ENCODE measurements around the gene CRB3. TPM values are rescaled to one million over a fixed set of nuclear protein-coding genes. Genes with fewer than 3 reads are reported as not detected.

CRB3 gene
- total RNA-seq, 1 donor, result 0.43 TPM

DNA sequence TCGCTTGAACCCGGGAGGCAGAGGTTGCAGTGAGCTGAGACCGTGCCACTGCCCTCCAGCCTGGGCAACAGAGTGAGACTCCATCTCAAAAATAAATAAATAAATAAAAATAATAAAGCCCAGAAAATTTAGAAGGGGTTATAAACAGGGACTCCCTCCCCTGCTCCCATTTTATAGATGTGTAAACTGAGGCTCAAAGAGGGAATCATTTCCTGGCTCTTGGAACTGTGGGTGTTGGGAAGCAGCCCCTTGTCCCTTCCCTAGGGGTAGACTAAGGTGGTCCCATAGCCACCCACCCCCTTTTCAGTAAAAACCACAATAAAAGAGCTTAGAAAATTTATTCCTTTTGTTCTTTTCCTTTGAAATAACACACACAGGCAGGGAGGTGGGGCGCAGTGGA lies 24.3 kb upstream of the CRB3 start:
- no peak overlapping the region for H3K4me3 ChIP-seq (ENCODE audit: low read depth, low read length)
- no peak for TF ChIP-seq CTCF (IDR thresholded peaks at IDR 0.05; ENCODE audit: insufficient read depth, low read depth, low read length)
- no peak for DNase-seq (ENCODE audit: low read depth)

DNA sequence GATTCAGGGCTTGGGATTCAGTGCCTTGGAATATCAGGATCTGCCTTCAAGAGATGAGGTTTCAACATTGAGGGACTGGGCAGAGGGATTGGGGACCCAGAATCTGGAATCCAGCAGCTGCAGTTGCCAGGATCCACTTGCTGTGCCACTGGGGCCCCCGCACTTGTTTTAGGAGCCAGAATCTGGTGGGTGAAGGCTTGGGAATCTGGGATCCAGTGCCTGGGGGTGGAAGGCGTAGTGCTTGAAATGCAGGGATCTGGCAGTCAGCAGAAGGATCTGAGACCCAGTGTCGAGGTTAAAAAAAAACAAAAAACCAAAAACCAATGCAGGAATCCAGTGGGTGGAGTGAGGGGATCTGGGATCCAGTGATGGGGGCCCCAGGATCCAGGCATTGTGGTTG lies 23.2 kb upstream of the CRB3 start:
- no peak overlapping the region for H3K4me3 ChIP-seq (ENCODE audit: low read depth, low read length)
- TF ChIP-seq CTCF (IDR thresholded peaks at IDR 0.05; ENCODE audit: insufficient read depth, low read depth, low read length), result no peak
- no peak for DNase-seq (ENCODE audit: low read depth)

DNA sequence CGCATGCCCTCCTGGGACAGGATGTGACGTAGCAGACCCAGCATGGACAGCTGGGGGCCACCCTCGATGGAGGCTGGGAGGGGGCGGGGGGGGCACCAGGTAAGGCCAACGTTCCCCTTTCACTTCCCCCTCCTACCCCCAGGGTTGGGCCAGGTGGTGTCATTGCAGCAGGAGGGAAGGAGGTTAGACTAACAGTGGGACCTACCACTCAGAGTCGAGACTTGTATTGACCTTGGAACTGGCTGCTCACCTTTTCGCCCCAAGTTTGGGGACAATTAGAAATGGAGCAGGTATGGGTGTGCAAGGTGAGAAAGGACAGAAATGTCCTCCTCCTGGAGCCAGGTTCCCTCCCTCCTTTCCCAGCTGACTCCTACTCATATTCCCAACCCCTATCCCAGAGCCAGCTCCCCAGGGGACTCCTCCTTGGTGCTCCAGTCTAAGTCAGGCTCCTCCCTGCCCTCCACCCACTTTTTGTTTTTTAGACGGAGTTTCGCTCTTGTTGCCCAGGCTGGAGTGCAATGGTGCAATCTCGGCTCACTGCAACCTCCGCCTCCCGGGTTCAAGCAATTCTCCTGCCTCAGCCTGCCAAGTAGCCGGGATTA lies 21.9 kb upstream of the CRB3 start:
- no peak overlapping the region for H3K4me3 ChIP-seq (ENCODE audit: low read depth, low read length)
- no peak for TF ChIP-seq CTCF (IDR thresholded peaks at IDR 0.05; ENCODE audit: insufficient read depth, low read depth, low read length)
- DNase-seq (ENCODE audit: low read depth), result no peak

- DNase-seq (ENCODE audit: low read depth), result no peak
- TF ChIP-seq CTCF (IDR thresholded peaks at IDR 0.05; ENCODE audit: insufficient read depth, low read depth, low read length), result no peak
Measured at GRCh38 chr19:6443986-6444385, 20.1 kb upstream of the CRB3 start.

GRCh38 chr19:6446452-6446851 lies 17.6 kb upstream of the CRB3 start:
- DNase-seq (ENCODE audit: low read depth), result no peak
- TF ChIP-seq CTCF (IDR thresholded peaks at IDR 0.05; ENCODE audit: insufficient read depth, low read depth, low read length), result no peak
- H3K4me3 ChIP-seq (ENCODE audit: low read depth, low read length), result no peak overlapping the region

More at GRCh38 chr19:6443986-6444385, 20.1 kb upstream of the CRB3 start:
- no peak overlapping the region for H3K4me3 ChIP-seq (ENCODE audit: low read depth, low read length)

GRCh38 chr19:6448045-6448444 lies 16.0 kb upstream of the CRB3 start:
- no peak overlapping the region for H3K4me3 ChIP-seq (ENCODE audit: low read depth, low read length)
- TF ChIP-seq CTCF (IDR thresholded peaks at IDR 0.05; ENCODE audit: insufficient read depth, low read depth, low read length), result no peak
- DNase-seq (ENCODE audit: low read depth), result no peak

- no peak for DNase-seq (ENCODE audit: low read depth)
- no peak for TF ChIP-seq CTCF (IDR thresholded peaks at IDR 0.05; ENCODE audit: insufficient read depth, low read depth, low read length)
- H3K4me3 ChIP-seq (ENCODE audit: low read depth, low read length), result no peak overlapping the region
Measured at GRCh38 chr19:6450166-6450565, 13.9 kb upstream of the CRB3 start.

All from fibroblast of villous mesenchyme (primary cell).